Kidney (tissue), 14 donors: ENCODE data around the gene ELOVL7. TPM values are rescaled to one million over a fixed set of nuclear protein-coding genes. Genes with fewer than 3 reads are reported as not detected.
A peak's percentile ranks its signal among the peaks of the same experiment; 100 is the strongest.
"Not testable (repeated sequence)": the region's sequence is repeated elsewhere in the genome, so short reads cannot be mapped to it uniquely, and the experiment has no call there.

ENCODE experiments used
- DNase-seq, 5 donors: peaks; one replicate each; pipeline ENCODE4 v3.0.0-alpha.2; 2013 to 2020
- FAIRE-seq: peaks from 2 replicates; lab custom pipeline; 2012; peaks lifted over from hg19 to GRCh38; lab: Jason Lieb, UNC
- H3K27ac ChIP-seq, 2 donors: one replicate each; pipeline ENCODE4 v1.7.0; 2013; ENCODE audit warnings: low read depth in 2 of 2, low read length in 2 of 2, inconsistent platforms in 1 of 2
- H3K27me3 ChIP-seq: one replicate; pipeline ENCODE4 v1.7.1; 2013; ENCODE audit warnings: low read length, inconsistent platforms; ENCODE audit not compliant: control insufficient read depth, insufficient read depth
- H3K36me3 ChIP-seq, 3 donors: one replicate each; pipeline versions ENCODE4 v1.7.0 to v1.7.1; 2013; ENCODE audit warnings: low read length in 3 of 3, control low read depth in 1 of 3, inconsistent platforms in 1 of 3; ENCODE audit not compliant: insufficient read depth in 3 of 3, control insufficient read depth in 2 of 3
- H3K4me1 ChIP-seq, 3 donors: one replicate each; pipeline versions ENCODE4 v1.7.0 to v1.7.1; 2013; ENCODE audit warnings: low read length in 3 of 3, inconsistent platforms in 1 of 3, low read depth in 1 of 3; ENCODE audit not compliant: control insufficient read depth in 2 of 3, insufficient read depth in 2 of 3
- H3K4me3 ChIP-seq, 3 donors: one replicate each; pipeline versions ENCODE4 v1.7.0 to v1.8.1; 2013; ENCODE audit warnings: low read length in 3 of 3, control low read depth in 1 of 3, inconsistent platforms in 1 of 3
- H3K9ac ChIP-seq, 3 donors: one replicate each; pipeline versions ENCODE4 v1.7.0 to v1.7.1; 2013; ENCODE audit warnings: low read length in 3 of 3, control low read depth in 1 of 3, inconsistent platforms in 1 of 3
- H3K9me3 ChIP-seq, 3 donors: one replicate each; pipeline versions ENCODE4 v1.7.0 to v1.7.1; 2013; ENCODE audit warnings: low read length in 3 of 3, control low read depth in 1 of 3, inconsistent platforms in 1 of 3; ENCODE audit not compliant: control insufficient read depth in 2 of 3, insufficient read depth in 1 of 3
- CTCF ChIP-seq: IDR thresholded peaks from 3 replicates; pipeline ENCODE4 v1.5.1; 2012; ENCODE audit warnings: mild to moderate bottlenecking, moderate library complexity, borderline replicate concordance; ENCODE audit not compliant: insufficient read depth; ENCODE audit errors: extremely low read depth
- intact Hi-C: fragments of 100-400 bp; cut with DNase I; formaldehyde crosslinking; loops from one replicate; pipeline ENCODE4 v1.11.1; 2022
- polyA plus RNA-seq: library from polyadenylated mRNA; stranded (reverse); fragments of 350-450 nt; fragmentation: Illumina TruSeq; extraction: RNeasy Lipid Tissue Mini Kit (QIAGEN cat#74804); gene quantifications from one replicate; pipeline ENCODE4 v1.2.3, GENCODE V29; 2014; ENCODE audit warnings: low read depth, low replicate concordance; ENCODE audit not compliant: insufficient read depth
- total RNA-seq: library from RNA; stranded (reverse); fragmentation: NEBNext Ultra II Directional; extraction: Animal tissue kit (Norgen Biotek cat#: 25700); gene quantifications from one replicate; pipeline ENCODE4 v1.2.1, GENCODE V29; 2021
- donor health status: control.
- donor health status: control.
- donor health status: control.
- donor health status: control.
- donor health status: control.
- donor health status: DM: yes; HTN: yes; CAD: no.
- donor health status: Normal renal cell carcinoma (clear cell type).

ELOVL7 gene
- total and polyA plus RNA-seq, 2 donors from 2014 or later = 14.6 to 22.5 TPM

- peaks cover 0 to 3% (median 0%) of the 10 kb centered on the region in 3 donors for H3K4me1 ChIP-seq
- no peaks in the 10 kb centered on the region for H3K27me3 ChIP-seq
- no peak overlapping the region for H3K9ac ChIP-seq
- H3K9me3 ChIP-seq = no peaks in the 10 kb centered on the region
- no peaks in the 10 kb centered on the region for H3K36me3 ChIP-seq
- no peak for TF ChIP-seq CTCF
- H3K4me3 ChIP-seq = no peak overlapping the region
- FAIRE-seq (no peak), DNase-seq (no peak)
- no peak overlapping the region for H3K27ac ChIP-seq
- intact Hi-C loops = no loop called here
Measured at GRCh38 chr5:60797482-60798153, 46.5 kb downstream of the ELOVL7 start.

- DNase-seq = peak in 1 of 5 donors; percentile 63
- H3K4me3 ChIP-seq, H3K4me1 ChIP-seq, H3K9me3 ChIP-seq, H3K27me3 ChIP-seq, H3K9ac ChIP-seq, intact Hi-C loops, FAIRE-seq, H3K27ac ChIP-seq, H3K36me3 ChIP-seq: not testable (repeated sequence)
Measured at GRCh38 chr5:60795424-60795950, 48.6 kb downstream of the ELOVL7 start.

- FAIRE-seq (no peak), DNase-seq (no peak)
- H3K4me1 ChIP-seq = no peaks in the 10 kb centered on the region
- H3K9ac ChIP-seq = no peak overlapping the region
- H3K4me3 ChIP-seq = no peak overlapping the region
- TF ChIP-seq CTCF = no peak
- intact Hi-C loops = no loop called here
- no peaks in the 10 kb centered on the region for H3K36me3 ChIP-seq
- no peaks in the 10 kb centered on the region for H3K27me3 ChIP-seq
- H3K9me3 ChIP-seq = no peaks in the 10 kb centered on the region
- H3K27ac ChIP-seq = no peak overlapping the region
Measured at GRCh38 chr5:60794691-60795090, 49.4 kb downstream of the ELOVL7 start.

GRCh38 chr5:60792438-60792837 is 51.6 kb downstream of the ELOVL7 start:
- DNase-seq (no peak), FAIRE-seq (no peak)
- Histone ChIP-seq H3K9ac (no peak overlapping the region), H3K27me3 (no peaks in the 10 kb centered on the region), H3K9me3 (no peaks in the 10 kb centered on the region), H3K36me3 (no peaks in the 10 kb centered on the region), H3K4me1 (no peaks in the 10 kb centered on the region), H3K4me3 (no peak overlapping the region), H3K27ac (no peak overlapping the region)
- no peak for TF ChIP-seq CTCF
- intact Hi-C loops = no loop called here
